PFSK-1 (cell line): ENCODE data around the gene FOLR3.

Experiments used
- FOXP2 ChIP-seq: optimal IDR thresholded peaks from 2 replicates; pipeline ENCODE3; 2011; ENCODE audit warnings: borderline replicate concordance, control low read depth, inconsistent platforms; ENCODE audit not compliant: insufficient read depth; ENCODE audit errors: extremely low read length, extremely low read depth
- POLR2AphosphoS5 ChIP-seq: IDR thresholded peaks from 2 replicates; pipeline ENCODE4 v1.6.1; 2012; ENCODE audit warnings: low read depth, mild to moderate bottlenecking, control low read depth, low read length, moderate library complexity
- REST ChIP-seq, 2 experiments: IDR thresholded peaks; 2 replicates each; pipeline versions ENCODE4 v1.6.1 to v1.8.0; 2011 to 2012; ENCODE audit warnings: low read depth in 2 of 2, low read length in 2 of 2, control low read depth in 1 of 2, inconsistent platforms in 1 of 2, mild to moderate bottlenecking in 1 of 2, moderate library complexity in 1 of 2; ENCODE audit not compliant: insufficient read depth in 1 of 2
- SIN3A ChIP-seq: IDR thresholded peaks from 2 replicates; pipeline ENCODE4 v1.6.1; 2012; ENCODE audit warnings: mild to moderate bottlenecking, low read length, moderate library complexity, borderline replicate concordance; ENCODE audit not compliant: insufficient read depth
- TAF1 ChIP-seq: IDR thresholded peaks from 2 replicates; pipeline ENCODE4 v1.6.1; 2012; ENCODE audit warnings: low read length, control low read depth, borderline replicate concordance; ENCODE audit not compliant: insufficient read depth

Gene FOLR3

GRCh38 chr11:72100462-72100861 is 35.1 kb upstream of the FOLR3 start:
- no peak for TF ChIP-seq FOXP2
- no peak for TF ChIP-seq POLR2AphosphoS5
- TF ChIP-seq TAF1, result no peak
- no peak for TF ChIP-seq REST (IDR thresholded peaks at IDR 0.05; ENCODE audit: insufficient read depth in 1 of 2, low read depth in 2 of 2, low read length in 2 of 2)
- TF ChIP-seq SIN3A, result no peak

GRCh38 chr11:72102162-72102561 is 33.4 kb upstream of the FOLR3 start:
- peak; percentile 20 for TF ChIP-seq POLR2AphosphoS5
- no peak for TF ChIP-seq SIN3A
- no peak for TF ChIP-seq TAF1

- no peak; the same call in 1 of the 2 replicates for TF ChIP-seq POLR2AphosphoS5
- TF ChIP-seq TAF1, result no peak
- TF ChIP-seq SIN3A, result no peak
- TF ChIP-seq FOXP2, result no peak
Observed at GRCh38 chr11:72102631-72102945, 32.9 kb upstream of the FOLR3 start.

GRCh38 chr11:72102946-72103753 is 32.4 kb upstream of the FOLR3 start, which contains the start of gene LAMTOR1:
LAMTOR1 (minus strand) TSS chr11:72103297; CDS start chr11:72103224, 73 bp downstream.
- TF ChIP-seq FOXP2, result peak; percentile 88
- TF ChIP-seq REST (IDR thresholded peaks at IDR 0.05; ENCODE audit: insufficient read depth in 1 of 2, low read depth in 2 of 2, low read length in 2 of 2), result 0 out of 4 replicates have a peak, but pooled peaks of 1 of the 2 experiments have one; percentile 30
- TF ChIP-seq SIN3A, result 0 out of 2 replicates have a peak, but pooled peaks have one; percentile 37
- peak; percentile 88 for TF ChIP-seq POLR2AphosphoS5
- TF ChIP-seq TAF1, result peak; percentile 67; the same call in 1 of the 2 replicates

GRCh38 chr11:72103754-72104167 is 31.8 kb upstream of the FOLR3 start:
- no peak for TF ChIP-seq SIN3A
- TF ChIP-seq TAF1, result no peak
- no peak for TF ChIP-seq REST (IDR thresholded peaks at IDR 0.05; ENCODE audit: insufficient read depth in 1 of 2, low read depth in 2 of 2, low read length in 2 of 2)
- TF ChIP-seq FOXP2, result no peak
- no peak for TF ChIP-seq POLR2AphosphoS5

GRCh38 chr11:72105888-72106287 is 29.6 kb upstream of the FOLR3 start, which contains the start of gene TOMT:
TOMT (plus strand) TSS chr11:72105924; CDS start chr11:72105952, 28 bp downstream.
- TF ChIP-seq SIN3A (no peak), REST (IDR thresholded peaks at IDR 0.05; ENCODE audit: insufficient read depth in 1 of 2, low read depth in 2 of 2, low read length in 2 of 2) (no peak), FOXP2 (no peak), POLR2AphosphoS5 (no peak), TAF1 (no peak)
